Measurements from ENCODE around the gene CORIN. TPM values are rescaled to one million over a fixed set of nuclear protein-coding genes. Genes with fewer than 3 reads are reported as not detected.

The CORIN gene
- total and polyA plus RNA-seq, 2 of the 13 experiments (the other 11 are each of a cell fraction or from before 2014, with no cell fraction given) = 0.84 to 1.2 TPM

DNA sequence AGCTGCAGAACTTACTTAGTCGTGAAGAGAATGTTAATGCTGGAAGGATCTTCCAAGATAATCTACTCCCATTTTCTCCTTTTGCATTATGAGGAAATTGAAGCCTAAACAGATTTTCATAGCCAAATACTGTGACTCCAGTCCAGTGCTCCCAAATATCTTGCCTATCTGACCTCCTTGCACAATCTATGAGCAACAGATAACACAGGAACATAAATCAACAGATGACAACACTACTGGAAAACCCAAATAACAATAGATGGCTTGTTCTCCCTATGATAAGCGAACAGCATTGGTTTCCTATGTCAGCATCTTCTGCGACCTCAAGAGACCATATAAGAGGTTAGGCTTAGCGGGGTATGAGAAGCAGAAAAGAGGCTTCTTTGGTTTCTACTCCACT is 88.0 kb downstream of the CORIN start (continued):
- TF ChIP-seq PCBP2 (optimal IDR thresholded peaks at IDR 0.05; ENCODE audit: low read depth, low read length, poor library complexity, severe bottlenecking) (no peak), RFX5 (IDR thresholded peaks at IDR 0.05; ENCODE audit: low read depth, low read length) (no peak), MTA1 (CRISPR knock-in tag; IDR thresholded peaks at IDR 0.05; ENCODE audit: borderline replicate concordance) (no peak), ZFX (CRISPR knock-in tag; IDR thresholded peaks at IDR 0.05; ENCODE audit: low read depth) (no peak), ZNF776 (CRISPR knock-in tag; IDR thresholded peaks at IDR 0.05) (no peak), ZNF264 (CRISPR knock-in tag; IDR thresholded peaks at IDR 0.05) (no peak), MATR3 (CRISPR knock-in tag; IDR thresholded peaks at IDR 0.05) (no peak), HOXA5 (CRISPR knock-in tag; IDR thresholded peaks at IDR 0.05) (peak; percentile 85), SALL1 (CRISPR knock-in tag; IDR thresholded peaks at IDR 0.05) (no peak; the same call in 1 of the 2 replicates), ARNT2 (CRISPR knock-in tag; IDR thresholded peaks at IDR 0.05; ENCODE audit: low read depth) (no peak), CREBL2 (CRISPR knock-in tag; IDR thresholded peaks at IDR 0.05; ENCODE audit: borderline replicate concordance) (no peak), ISL2 (CRISPR knock-in tag; IDR thresholded peaks at IDR 0.05) (peak; percentile 25; the same call in 1 of the 2 replicates), ZNF556 (CRISPR knock-in tag; IDR thresholded peaks at IDR 0.05; ENCODE audit: borderline replicate concordance) (no peak), SP1 (IDR thresholded peaks at IDR 0.05) (no peak), SP1 (CRISPR knock-in tag; IDR thresholded peaks at IDR 0.05) (no peak), ERF (CRISPR knock-in tag; IDR thresholded peaks at IDR 0.05) (no peak), ZNF414 (CRISPR knock-in tag; IDR thresholded peaks at IDR 0.05) (no peak), GRHL1 (CRISPR knock-in tag; conservative IDR thresholded peaks at IDR 0.05) (no peak), ESRRA (CRISPR knock-in tag; IDR thresholded peaks at IDR 0.05; ENCODE audit: low read depth) (no peak)
- TF ChIP-seq, protein P1, sequence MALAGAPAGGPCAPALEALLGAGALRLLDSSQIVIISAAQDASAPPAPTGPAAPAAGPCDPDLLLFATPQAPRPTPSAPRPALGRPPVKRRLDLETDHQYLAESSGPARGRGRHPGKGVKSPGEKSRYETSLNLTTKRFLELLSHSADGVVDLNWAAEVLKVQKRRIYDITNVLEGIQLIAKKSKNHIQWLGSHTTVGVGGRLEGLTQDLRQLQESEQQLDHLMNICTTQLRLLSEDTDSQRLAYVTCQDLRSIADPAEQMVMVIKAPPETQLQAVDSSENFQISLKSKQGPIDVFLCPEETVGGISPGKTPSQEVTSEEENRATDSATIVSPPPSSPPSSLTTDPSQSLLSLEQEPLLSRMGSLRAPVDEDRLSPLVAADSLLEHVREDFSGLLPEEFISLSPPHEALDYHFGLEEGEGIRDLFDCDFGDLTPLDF (CRISPR knock-in tag; IDR thresholded peaks at IDR 0.05) = no peak
- TF ChIP-seq, protein P2, sequence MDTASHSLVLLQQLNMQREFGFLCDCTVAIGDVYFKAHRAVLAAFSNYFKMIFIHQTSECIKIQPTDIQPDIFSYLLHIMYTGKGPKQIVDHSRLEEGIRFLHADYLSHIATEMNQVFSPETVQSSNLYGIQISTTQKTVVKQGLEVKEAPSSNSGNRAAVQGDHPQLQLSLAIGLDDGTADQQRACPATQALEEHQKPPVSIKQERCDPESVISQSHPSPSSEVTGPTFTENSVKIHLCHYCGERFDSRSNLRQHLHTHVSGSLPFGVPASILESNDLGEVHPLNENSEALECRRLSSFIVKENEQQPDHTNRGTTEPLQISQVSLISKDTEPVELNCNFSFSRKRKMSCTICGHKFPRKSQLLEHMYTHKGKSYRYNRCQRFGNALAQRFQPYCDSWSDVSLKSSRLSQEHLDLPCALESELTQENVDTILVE (CRISPR knock-in tag; IDR thresholded peaks at IDR 0.05) = no peak
- TF ChIP-seq, protein P3, sequence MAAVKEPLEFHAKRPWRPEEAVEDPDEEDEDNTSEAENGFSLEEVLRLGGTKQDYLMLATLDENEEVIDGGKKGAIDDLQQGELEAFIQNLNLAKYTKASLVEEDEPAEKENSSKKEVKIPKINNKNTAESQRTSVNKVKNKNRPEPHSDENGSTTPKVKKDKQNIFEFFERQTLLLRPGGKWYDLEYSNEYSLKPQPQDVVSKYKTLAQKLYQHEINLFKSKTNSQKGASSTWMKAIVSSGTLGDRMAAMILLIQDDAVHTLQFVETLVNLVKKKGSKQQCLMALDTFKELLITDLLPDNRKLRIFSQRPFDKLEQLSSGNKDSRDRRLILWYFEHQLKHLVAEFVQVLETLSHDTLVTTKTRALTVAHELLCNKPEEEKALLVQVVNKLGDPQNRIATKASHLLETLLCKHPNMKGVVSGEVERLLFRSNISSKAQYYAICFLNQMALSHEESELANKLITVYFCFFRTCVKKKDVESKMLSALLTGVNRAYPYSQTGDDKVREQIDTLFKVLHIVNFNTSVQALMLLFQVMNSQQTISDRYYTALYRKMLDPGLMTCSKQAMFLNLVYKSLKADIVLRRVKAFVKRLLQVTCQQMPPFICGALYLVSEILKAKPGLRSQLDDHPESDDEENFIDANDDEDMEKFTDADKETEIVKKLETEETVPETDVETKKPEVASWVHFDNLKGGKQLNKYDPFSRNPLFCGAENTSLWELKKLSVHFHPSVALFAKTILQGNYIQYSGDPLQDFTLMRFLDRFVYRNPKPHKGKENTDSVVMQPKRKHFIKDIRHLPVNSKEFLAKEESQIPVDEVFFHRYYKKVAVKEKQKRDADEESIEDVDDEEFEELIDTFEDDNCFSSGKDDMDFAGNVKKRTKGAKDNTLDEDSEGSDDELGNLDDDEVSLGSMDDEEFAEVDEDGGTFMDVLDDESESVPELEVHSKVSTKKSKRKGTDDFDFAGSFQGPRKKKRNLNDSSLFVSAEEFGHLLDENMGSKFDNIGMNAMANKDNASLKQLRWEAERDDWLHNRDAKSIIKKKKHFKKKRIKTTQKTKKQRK (IDR thresholded peaks at IDR 0.05; ENCODE audit: low read length) = no peak
- TF ChIP-seq, protein P4, sequence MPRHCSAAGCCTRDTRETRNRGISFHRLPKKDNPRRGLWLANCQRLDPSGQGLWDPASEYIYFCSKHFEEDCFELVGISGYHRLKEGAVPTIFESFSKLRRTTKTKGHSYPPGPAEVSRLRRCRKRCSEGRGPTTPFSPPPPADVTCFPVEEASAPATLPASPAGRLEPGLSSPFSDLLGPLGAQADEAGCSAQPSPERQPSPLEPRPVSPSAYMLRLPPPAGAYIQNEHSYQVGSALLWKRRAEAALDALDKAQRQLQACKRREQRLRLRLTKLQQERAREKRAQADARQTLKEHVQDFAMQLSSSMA (CRISPR knock-in tag; IDR thresholded peaks at IDR 0.05) = no peak

Data from HepG2 (cell line).